GM12875 (cell line): Measurements from ENCODE around the gene KIAA2012.

Experiments used
- H3K4me3 ChIP-seq: one replicate; pipeline ENCODE4 v1.5.1; 2011; ENCODE audit warnings: low read depth, low read length, control low read depth
- CTCF ChIP-seq: IDR thresholded peaks from 2 replicates; pipeline ENCODE4 v1.5.1; 2011; ENCODE audit warnings: low read depth, mild to moderate bottlenecking, control low read depth, inconsistent platforms, low read length, moderate library complexity, borderline replicate concordance; ENCODE audit not compliant: insufficient read depth

Gene KIAA2012

DNA sequence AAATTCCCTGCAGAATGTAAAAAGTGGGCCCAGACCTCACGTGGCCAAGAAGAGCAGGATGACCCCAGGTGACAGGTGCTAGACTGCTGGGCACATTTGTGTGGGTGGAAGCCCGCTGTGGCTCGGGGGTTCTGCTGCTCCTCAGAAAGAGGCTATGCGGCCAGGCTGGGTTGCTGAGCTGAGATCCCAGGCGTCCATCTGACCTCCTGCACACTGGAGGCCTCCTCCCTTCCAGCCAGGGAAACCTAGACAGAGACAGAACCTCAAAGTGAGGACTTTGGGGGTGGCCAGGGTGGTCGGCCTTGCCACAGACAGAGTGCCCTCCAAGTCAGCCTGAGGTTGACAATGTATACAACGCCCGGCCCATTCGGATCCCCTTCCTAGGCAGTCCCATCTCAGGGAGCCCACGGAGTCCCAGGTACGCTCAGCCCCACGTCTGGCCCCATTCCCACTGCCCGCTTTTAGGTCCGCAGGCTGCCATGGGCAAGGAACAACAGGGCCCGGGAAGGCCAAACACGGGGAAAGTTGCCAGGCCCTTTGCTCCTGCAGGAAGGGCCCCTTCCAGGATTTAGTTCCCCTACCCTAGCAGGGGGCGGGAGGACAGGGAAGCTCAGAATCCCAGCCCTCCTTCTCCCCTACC is 75.6 kb downstream of the KIAA2012 start:
- no peak for TF ChIP-seq CTCF
- H3K4me3 ChIP-seq: no peak overlapping the region

- TF ChIP-seq CTCF: no peak
- H3K4me3 ChIP-seq: no peak overlapping the region
Measured at GRCh38 chr2:202149155-202149762, 76.2 kb downstream of the KIAA2012 start.

GRCh38 chr2:202149936-202150335 is 76.9 kb downstream of the KIAA2012 start:
- TF ChIP-seq CTCF: no peak

DNA sequence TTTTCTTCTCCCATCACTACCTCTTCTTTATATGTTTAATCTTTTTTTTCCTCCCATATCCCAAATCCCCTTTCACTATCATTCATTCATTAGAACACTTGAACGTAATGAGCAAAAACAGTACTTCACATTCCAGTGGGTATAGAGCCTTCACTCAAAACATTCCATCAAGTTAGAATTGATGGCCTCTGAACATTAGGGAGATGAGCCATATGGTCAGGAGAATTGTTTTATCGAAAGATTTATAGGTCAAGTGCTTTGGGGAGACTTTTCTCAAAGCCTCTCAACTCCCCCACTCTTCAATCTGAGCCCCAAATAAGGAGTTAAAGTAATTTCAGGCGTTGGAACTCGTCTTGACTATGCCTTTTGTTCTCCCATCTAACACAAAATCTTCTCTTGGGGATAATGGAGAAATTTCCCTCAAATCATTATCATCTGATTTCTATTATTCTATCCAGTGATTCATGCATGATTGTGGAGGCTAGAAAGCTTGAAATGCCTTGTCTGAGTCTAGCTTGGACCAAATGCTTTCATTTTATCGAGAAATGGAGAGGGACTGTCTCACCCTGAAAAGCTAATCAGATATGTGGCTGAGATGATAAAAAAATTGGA is 79.2 kb downstream of the KIAA2012 start:
- H3K4me3 ChIP-seq: no peak overlapping the region
- TF ChIP-seq CTCF: no peak

More at GRCh38 chr2:202149936-202150335, 76.9 kb downstream of the KIAA2012 start:
- H3K4me3 ChIP-seq: no peak overlapping the region

- TF ChIP-seq CTCF: no peak
- no peak overlapping the region for H3K4me3 ChIP-seq
Measured at GRCh38 chr2:202154613-202155012, 81.6 kb downstream of the KIAA2012 start.

GRCh38 chr2:202157211-202157990 is 84.3 kb downstream of the KIAA2012 start:
- no peak overlapping the region for H3K4me3 ChIP-seq
- no peak for TF ChIP-seq CTCF
